SKM-1 (cell line): ENCODE measurements around the gene CTNNA1.
"Not testable (repeated sequence)": the region's sequence is repeated elsewhere in the genome, so short reads cannot be mapped to it uniquely, and the experiment has no call there.

Experiments used
- DNase-seq: peaks from one replicate; lab custom pipeline; 2025; ENCODE audit not compliant: unreplicated experiment; lab: John Stamatoyannopoulos, UW

The CTNNA1 gene

GRCh38 chr5:138724470-138725146 lies 28.6 kb upstream of the CTNNA1 start:
- peak; percentile 38 for DNase-seq

- DNase-seq, result no peak
Measured at GRCh38 chr5:138725153-138725817, 27.9 kb upstream of the CTNNA1 start.

GRCh38 chr5:138725818-138726416 lies 27.3 kb upstream of the CTNNA1 start:
- no peak for DNase-seq

DNA sequence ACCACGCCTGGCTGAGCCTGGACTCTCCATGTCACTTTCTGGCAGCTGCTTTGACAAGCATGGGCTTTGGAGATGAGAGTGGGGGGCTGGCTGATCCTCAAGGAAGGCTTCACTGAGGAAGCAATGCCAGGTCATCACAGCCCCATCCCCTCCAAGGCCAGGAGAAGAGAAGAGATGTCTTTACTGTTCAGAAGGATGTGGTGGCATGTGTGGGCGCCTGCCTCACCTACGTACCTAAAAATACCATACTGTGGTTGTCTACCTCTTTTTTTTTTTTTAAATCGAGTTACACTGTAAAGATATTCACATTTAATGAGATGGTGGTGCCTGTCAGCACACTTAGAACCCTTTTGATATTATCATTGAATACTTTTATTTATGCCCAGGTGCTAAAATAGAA lies 26.4 kb upstream of the CTNNA1 start:
- DNase-seq, result no peak

DNA sequence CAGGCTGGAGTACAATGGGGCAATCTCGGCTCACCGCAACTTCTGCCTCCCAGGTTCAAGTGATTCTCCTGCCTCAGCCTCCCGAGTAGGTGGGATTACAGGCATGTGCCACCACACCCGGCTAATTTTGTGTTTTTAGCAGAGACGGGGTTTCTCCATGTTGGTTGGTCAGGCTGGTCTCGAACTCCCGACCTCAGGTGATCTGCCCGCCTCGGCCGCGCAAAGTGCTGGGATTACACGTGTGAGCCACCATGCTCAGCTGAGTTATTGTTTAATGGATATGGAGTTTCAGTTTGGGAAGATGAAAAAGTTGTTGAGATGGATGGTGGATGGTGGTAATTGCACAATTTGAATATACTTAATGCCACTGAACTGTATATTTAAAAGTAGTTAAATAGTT lies 22.7 kb upstream of the CTNNA1 start:
- DNase-seq, result not testable (repeated sequence)

DNA sequence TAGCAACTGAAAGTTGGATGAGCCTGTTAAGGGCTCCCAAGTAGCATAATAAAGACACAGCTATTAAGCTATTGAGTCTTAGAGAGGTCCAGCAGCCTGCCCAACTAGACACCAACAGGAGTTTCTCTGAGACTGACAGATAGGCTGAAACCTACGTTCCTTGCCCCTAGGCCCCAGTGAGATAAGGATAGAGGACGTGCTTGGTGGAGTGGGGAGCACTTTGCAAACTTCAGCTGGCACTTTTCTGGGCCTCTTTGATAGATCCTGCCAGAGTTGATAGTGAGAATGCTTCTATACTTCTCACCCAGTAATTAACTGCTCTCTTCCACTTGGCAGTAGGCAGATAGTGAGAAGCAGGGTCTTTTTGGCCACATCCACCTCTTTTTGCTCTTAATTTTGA lies 20.8 kb upstream of the CTNNA1 start:
- no peak for DNase-seq

DNA sequence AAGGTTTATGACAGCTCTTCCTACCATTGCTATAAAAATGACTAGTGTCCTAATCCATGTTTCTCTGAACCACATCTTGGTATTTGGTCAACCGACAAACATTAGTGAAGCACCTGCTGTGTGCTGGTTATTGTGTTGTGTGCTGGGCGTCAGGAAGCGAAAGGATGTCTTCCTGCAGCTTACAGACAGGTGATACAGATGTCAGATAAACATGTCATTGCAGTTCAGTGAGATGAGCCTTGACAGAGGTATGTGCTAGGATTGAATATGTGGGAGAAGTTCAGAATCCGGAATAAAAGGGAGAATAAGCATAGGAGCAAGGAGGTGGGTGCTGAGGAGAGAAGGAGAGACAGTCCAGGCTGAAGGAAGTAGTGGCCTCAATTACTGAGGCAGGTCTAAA lies 20.3 kb upstream of the CTNNA1 start:
- no peak for DNase-seq

- no peak for DNase-seq
Measured at GRCh38 chr5:138733509-138733908, 19.7 kb upstream of the CTNNA1 start.

DNA sequence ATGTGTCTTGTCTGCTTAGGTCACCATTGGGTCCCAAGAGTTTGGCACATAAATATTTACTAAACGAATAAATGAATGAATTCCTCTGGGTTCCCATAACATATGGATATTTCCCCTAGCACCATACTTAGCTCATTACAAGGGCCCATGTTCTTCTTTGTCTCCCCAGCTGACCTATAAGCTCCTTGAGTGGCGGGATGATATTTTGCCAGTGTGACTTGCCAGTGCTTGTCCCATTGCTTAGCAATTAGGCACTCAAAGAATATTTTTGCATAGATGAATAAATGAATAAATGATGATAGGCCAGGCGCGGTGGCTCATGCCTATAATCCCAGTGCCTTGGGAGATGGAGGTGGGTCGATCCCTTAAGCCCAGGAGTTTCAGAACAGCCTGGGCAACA lies 16.9 kb upstream of the CTNNA1 start:
- DNase-seq, result no peak

- no peak for DNase-seq
Measured at GRCh38 chr5:138737494-138738265, 15.5 kb upstream of the CTNNA1 start.

GRCh38 chr5:138738399-138738798 lies 14.8 kb upstream of the CTNNA1 start:
- DNase-seq, result no peak

DNA sequence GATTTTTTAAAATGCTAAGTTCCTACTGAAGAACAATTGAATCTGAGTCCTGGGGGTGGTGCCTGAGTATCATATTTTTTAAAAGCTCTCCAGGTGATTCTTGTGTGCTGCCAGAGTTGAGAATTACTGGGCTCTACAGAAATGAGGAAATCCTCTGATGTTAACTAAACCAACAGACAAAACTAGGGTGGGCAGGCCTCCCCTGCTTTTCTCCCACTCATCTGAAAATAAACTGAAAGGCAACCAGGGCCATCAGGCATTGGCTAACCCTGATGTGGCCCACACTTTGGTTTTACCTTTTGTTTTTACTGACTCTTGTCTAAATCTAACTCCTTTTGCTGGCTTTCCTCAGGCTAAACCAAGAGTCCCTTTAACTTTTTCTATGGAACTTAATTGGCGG lies 13.3 kb upstream of the CTNNA1 start:
- no peak for DNase-seq

DNA sequence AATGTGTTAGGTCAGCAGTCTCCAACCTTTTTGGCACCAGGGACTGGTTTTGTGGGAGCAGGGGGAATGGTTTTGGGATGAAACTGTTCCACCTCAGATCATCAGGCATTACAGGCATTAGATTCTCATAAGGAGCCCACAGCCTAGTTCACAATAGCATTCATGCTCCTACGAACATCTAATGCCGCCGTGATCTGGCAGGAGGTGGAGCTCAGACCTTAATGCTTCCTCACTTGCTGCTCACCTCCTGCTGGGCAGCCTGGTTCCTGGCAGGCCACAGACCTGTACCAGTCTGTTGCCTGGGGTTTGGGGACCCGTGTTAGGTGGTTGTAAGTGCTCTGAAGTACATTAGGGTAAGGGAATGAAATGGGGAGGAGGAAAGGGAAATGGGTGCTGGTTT lies 9.7 kb upstream of the CTNNA1 start:
- DNase-seq, result no peak

GRCh38 chr5:138745268-138745667 lies 8.0 kb upstream of the CTNNA1 start:
- DNase-seq, result no peak

- DNase-seq, result no peak
Measured at GRCh38 chr5:138748630-138749081, 4.6 kb upstream of the CTNNA1 start.

DNA sequence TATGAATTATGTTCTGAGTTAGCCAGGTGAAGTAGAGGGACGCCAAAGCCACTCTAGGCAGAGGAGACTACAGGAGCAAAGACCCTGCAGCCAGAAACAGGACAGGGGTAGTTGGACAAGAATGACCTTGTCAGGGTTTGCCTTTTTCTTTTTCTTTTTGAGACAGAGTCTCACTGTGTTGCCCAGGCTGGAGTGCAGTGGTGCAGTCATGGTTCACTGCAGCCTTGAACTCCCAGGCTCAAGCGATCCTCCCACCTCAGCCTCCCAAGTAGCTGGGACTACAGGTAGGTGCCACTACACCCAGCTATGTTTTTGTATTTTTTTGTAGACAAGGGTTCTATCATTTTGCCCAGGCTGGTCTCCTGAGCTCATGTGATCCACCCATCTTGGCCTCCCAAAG lies 1.9 kb upstream of the CTNNA1 start:
- not testable (repeated sequence) for DNase-seq

GRCh38 chr5:138752341-138752950 lies 779 bp upstream of the CTNNA1 start:
- DNase-seq, result no peak

- DNase-seq, result no peak
Measured at GRCh38 chr5:138753794-138754698, 821 bp downstream of the CTNNA1 start.

DNA sequence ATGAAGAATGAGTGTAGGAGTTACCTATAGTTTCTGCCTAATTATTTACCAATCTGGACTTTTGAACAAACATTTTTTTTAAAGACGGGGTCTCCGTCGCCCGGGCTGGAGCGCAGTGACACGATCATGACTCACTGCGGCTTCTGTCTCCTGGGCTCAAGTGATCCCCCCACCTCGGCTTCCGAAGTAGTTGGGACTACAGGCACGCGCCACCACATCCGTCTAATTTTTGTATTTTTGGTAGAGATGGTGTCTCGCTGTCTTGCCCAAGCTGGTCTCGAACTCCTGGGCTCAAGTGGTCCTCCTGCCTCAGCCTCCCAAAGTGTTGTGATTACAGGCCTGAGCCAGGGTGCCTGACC lies 1.5 kb downstream of the CTNNA1 start:
- DNase-seq, result no peak

- no peak for DNase-seq
Measured at GRCh38 chr5:138755084-138755748, 2.0 kb downstream of the CTNNA1 start.
